Stimulated activated CD8-positive, alpha-beta memory T cell treated with anti-CD3 and anti-CD28 coated beads, Interleukin-12 subunit alpha, Interleukin-12 subunit beta, amount 100 ng/mL, for 24 hours (primary cell): ENCODE data around the gene PSMG3.

Experiments used
- DNase-seq: peaks from one replicate; pipeline ENCODE4 v3.0.0-alpha.2; 2020; ENCODE audit errors: extremely low read depth

The PSMG3 gene

GRCh38 chr7:1558181-1558811 lies 11.5 kb downstream of the PSMG3 start:
- no peak for DNase-seq

GRCh38 chr7:1557771-1558170 lies 12.1 kb downstream of the PSMG3 start:
- DNase-seq = no peak

GRCh38 chr7:1557006-1557405 lies 12.8 kb downstream of the PSMG3 start:
- no peak for DNase-seq

GRCh38 chr7:1555813-1556543 lies 13.9 kb downstream of the PSMG3 start, which contains the start of gene TMEM184A:
TMEM184A (minus strand) TSS chr7:1556205; CDS start chr7:1555484, 721 bp downstream.
- no peak for DNase-seq

GRCh38 chr7:1555046-1555812 lies 14.6 kb downstream of the PSMG3 start:
- no peak for DNase-seq

- DNase-seq = no peak
Observed at GRCh38 chr7:1554333-1555045, 15.3 kb downstream of the PSMG3 start.

GRCh38 chr7:1553512-1554210 lies 16.2 kb downstream of the PSMG3 start:
- DNase-seq = no peak

- DNase-seq = no peak
Observed at GRCh38 chr7:1552200-1552599, 17.6 kb downstream of the PSMG3 start.

GRCh38 chr7:1550846-1551155 lies 19.0 kb downstream of the PSMG3 start:
- DNase-seq = no peak

- no peak for DNase-seq
Observed at GRCh38 chr7:1550005-1550845, 19.6 kb downstream of the PSMG3 start.

GRCh38 chr7:1549357-1550004 lies 20.4 kb downstream of the PSMG3 start:
- DNase-seq = no peak

- DNase-seq = no peak
Observed at GRCh38 chr7:1548944-1549343, 20.9 kb downstream of the PSMG3 start.

- no peak for DNase-seq
Observed at GRCh38 chr7:1548438-1548831, 21.4 kb downstream of the PSMG3 start.

- DNase-seq = no peak
Observed at GRCh38 chr7:1547777-1548437, 21.9 kb downstream of the PSMG3 start.

- DNase-seq = no peak
Observed at GRCh38 chr7:1546909-1547776, 22.7 kb downstream of the PSMG3 start.

- no peak for DNase-seq
Observed at GRCh38 chr7:1546274-1546908, 23.4 kb downstream of the PSMG3 start.

GRCh38 chr7:1545417-1546246 lies 24.2 kb downstream of the PSMG3 start:
- no peak for DNase-seq
